CD14-positive monocyte (primary cell): ENCODE measurements around the gene GRAP. TPM values are rescaled to one million over a fixed set of nuclear protein-coding genes. Genes with fewer than 3 reads are reported as not detected.
A peak's percentile ranks its signal among the peaks of the same experiment; 100 is the strongest.

ENCODE experiments used
- DNase-seq, 3 donors: peaks; one replicate each; pipeline ENCODE4 v3.0.0-alpha.2; 2011 to 2022
- H2AFZ ChIP-seq: 2 replicates; pipeline ENCODE4 v1.6.0; 2012; ENCODE audit warnings: mild to moderate bottlenecking, low read depth, low read length, inconsistent platforms; ENCODE audit not compliant: insufficient read depth, poor library complexity, severe bottlenecking
- H3K27ac ChIP-seq, 2 donors: 1 replicate in 1 of 2; 2 replicates in 1 of 2; pipeline ENCODE4 v1.5.1; 2012 to 2013; ENCODE audit warnings: low read length in 2 of 2, control low read depth in 1 of 2, inconsistent platforms in 1 of 2, low read depth in 1 of 2, mild to moderate bottlenecking in 1 of 2
- H3K27me3 ChIP-seq, 2 donors: one replicate each; pipeline versions ENCODE4 v1.6.0 to v1.6.1; 2011 to 2013; ENCODE audit warnings: low read length in 2 of 2; ENCODE audit not compliant: control insufficient read depth in 2 of 2, insufficient read depth in 2 of 2
- H3K36me3 ChIP-seq, 2 donors: replicated peaks in 1 of 2; 1 replicate in 1 of 2; 2 replicates in 1 of 2; pipeline versions ENCODE4 v1.5.1 to v1.6.1; 2012 to 2013; ENCODE audit warnings: low read length in 2 of 2, control low read depth in 1 of 2, inconsistent platforms in 1 of 2, mild to moderate bottlenecking in 1 of 2; ENCODE audit not compliant: insufficient read depth in 2 of 2, control insufficient read depth in 1 of 2
- H3K4me1 ChIP-seq, 2 donors: 1 replicate in 1 of 2; 2 replicates in 1 of 2; pipeline versions ENCODE4 v1.5.1 to v1.6.1; 2012 to 2013; ENCODE audit warnings: low read length in 2 of 2, control low read depth in 1 of 2, inconsistent platforms in 1 of 2, mild to moderate bottlenecking in 1 of 2, moderate library complexity in 1 of 2; ENCODE audit not compliant: insufficient read depth in 2 of 2, control insufficient read depth in 1 of 2
- H3K4me2 ChIP-seq: replicated peaks from 2 replicates; pipeline ENCODE3; 2012; ENCODE audit warnings: low read length, moderate library complexity, mild to moderate bottlenecking; ENCODE audit not compliant: poor library complexity, severe bottlenecking; ENCODE audit errors: extremely low read depth
- H3K4me3 ChIP-seq, 3 experiments: fragments of 200-600 bp in 1 of 3; sonication (generic) in 1 of 3; replicated peaks in 1 of 3; 1 replicate in 2 of 3; 2 replicates in 1 of 3; pipeline ENCODE4 v1.5.1; 2011 to 2013; ENCODE audit warnings: low read length in 3 of 3, mild to moderate bottlenecking in 3 of 3, control low read depth in 2 of 3, low read depth in 2 of 3, inconsistent platforms in 1 of 3, moderate library complexity in 1 of 3
- H3K79me2 ChIP-seq: 2 replicates; pipeline ENCODE4 v1.6.0; 2012; ENCODE audit warnings: mild to moderate bottlenecking, control low read depth, inconsistent platforms, low read length, moderate library complexity; ENCODE audit not compliant: insufficient read depth
- H3K9ac ChIP-seq: 2 replicates; pipeline ENCODE4 v1.6.0; 2017; ENCODE audit warnings: low read length, mild to moderate bottlenecking; ENCODE audit not compliant: insufficient read depth, poor library complexity, severe bottlenecking
- H3K9me3 ChIP-seq, 2 donors: replicated peaks in 1 of 2; 1 replicate in 1 of 2; 2 replicates in 1 of 2; pipeline versions ENCODE4 v1.5.1 to v1.6.1; 2012 to 2013; ENCODE audit warnings: low read length in 2 of 2, control low read depth in 1 of 2; ENCODE audit not compliant: control insufficient read depth in 1 of 2, insufficient read depth in 1 of 2
- H4K20me1 ChIP-seq: 2 replicates; pipeline ENCODE4 v1.6.0; 2012; ENCODE audit warnings: mild to moderate bottlenecking, low read length, control low read depth, moderate library complexity; ENCODE audit not compliant: insufficient read depth
- H3K27ac Mint-ChIP-seq, 7 donors: one replicate each; pipeline ENCODE4 v1.8.0; 2020; ENCODE audit warnings: mild to moderate bottlenecking in 7 of 7, mixed read lengths in 7 of 7, moderate library complexity in 6 of 7, inconsistent platforms in 2 of 7
- H3K27me3 Mint-ChIP-seq, 3 donors: one replicate each; pipeline ENCODE4 v1.8.0; 2021 to 2022; ENCODE audit warnings: low read depth in 3 of 3, mild to moderate bottlenecking in 3 of 3, mixed read lengths in 3 of 3, moderate library complexity in 3 of 3, inconsistent platforms in 1 of 3
- H3K36me3 Mint-ChIP-seq, 2 donors: one replicate each; pipeline ENCODE4 v1.8.0; 2020; ENCODE audit warnings: mixed read lengths in 2 of 2, inconsistent platforms in 1 of 2, mild to moderate bottlenecking in 1 of 2
- H3K4me1 Mint-ChIP-seq: one replicate; pipeline ENCODE4 v1.8.0; 2020; ENCODE audit warnings: mild to moderate bottlenecking, mixed read lengths
- H3K4me3 Mint-ChIP-seq, 2 donors: one replicate each; pipeline ENCODE4 v1.8.0; 2020; ENCODE audit warnings: mild to moderate bottlenecking in 2 of 2, mixed read lengths in 2 of 2, moderate library complexity in 1 of 2
- H3K9me3 Mint-ChIP-seq, 7 donors: one replicate each; pipeline ENCODE4 v1.8.0; 2020 to 2022; ENCODE audit warnings: mixed read lengths in 7 of 7, mild to moderate bottlenecking in 6 of 7, moderate library complexity in 6 of 7, inconsistent platforms in 2 of 7
- CTCF ChIP-seq: fragments of 200-600 bp; IDR thresholded peaks from one replicate; pipeline ENCODE4 v1.8.0; 2022; ENCODE audit warnings: antibody characterized with exemption, mild to moderate bottlenecking
- WGBS: methylation state at CpG from one replicate; pipeline ENCODE4 v1.1.5; 2013; ENCODE audit warnings: missing lambda C conversion rate; ENCODE audit not compliant: insufficient coverage; 5-methylcytosine and 5-hydroxymethylcytosine counted together
- intact Hi-C, 2 donors: fragments of 100-400 bp; cut with micrococcal nuclease; formaldehyde crosslinking; loops; one replicate each; pipeline versions ENCODE4 v1.15.0 to v1.15.1; 2023
- polyA plus RNA-seq, 3 donors: library from polyadenylated mRNA; depleted of rRNA in 1 of 3; unstranded in 2 of 3; stranded (reverse) in 1 of 3; fragments of 300-500 nt in 2 of 3; fragments of >200 nt in 1 of 3; fragmentation: Illumina TruSeq in 2 of 3; gene quantifications; 1 replicate in 2 of 3; 2 replicates in 1 of 3; pipeline ENCODE4 v1.2.3, GENCODE V29; 2012 to 2021

GRAP gene
- polyA plus RNA-seq, 3 donors = 3.9 to 5.9 (median 4.5) TPM

- Histone ChIP-seq H3K4me2 (no peak overlapping the region), H4K20me1 (no peaks in the 10 kb centered on the region), H3K79me2 (no peaks in the 10 kb centered on the region), H3K9ac (no peak overlapping the region), H2AFZ (no peak overlapping the region), H3K36me3 (no peaks in the 10 kb centered on the region), H3K27me3 (no peaks in the 10 kb centered on the region), H3K4me3 (no peak overlapping the region), H3K9me3 (no peaks in the 10 kb centered on the region), H3K27ac (no peak overlapping the region), H3K4me1 (no peaks in the 10 kb centered on the region)
- H3K27ac Mint-ChIP-seq = peak overlapping the region in 1 of 7 donors; percentile 32
- H3K36me3 Mint-ChIP-seq = no peaks in the 10 kb centered on the region
- DNase-seq = no peak
- 90% methylated on average over 9 of the region's 9 CpGs for WGBS
- no peak for TF ChIP-seq CTCF
- intact Hi-C loops = no loop called here
- no peak overlapping the region for H3K4me3 Mint-ChIP-seq
- peaks cover 2 to 7% (median 4%) of the 10 kb centered on the region in 3 donors for H3K27me3 Mint-ChIP-seq
- H3K4me1 Mint-ChIP-seq = peaks cover 3% of the 10 kb centered on the region
- H3K9me3 Mint-ChIP-seq = no peaks in the 10 kb centered on the region
Observed at GRCh38 chr17:18987230-18987610, 59.5 kb downstream of the GRAP start.

GRCh38 chr17:18986541-18987229 lies 60.1 kb downstream of the GRAP start:
- H3K27ac ChIP-seq = no peak overlapping the region
- Mint-ChIP-seq H3K4me1 (peaks cover 4% of the 10 kb centered on the region), H3K4me3 (no peak overlapping the region), H3K36me3 (no peaks in the 10 kb centered on the region), H3K9me3 (no peaks in the 10 kb centered on the region), H3K27me3 (peaks cover 2 to 4% (median 3%) of the 10 kb centered on the region in 3 donors), H3K27ac (no peak overlapping the region)
- H3K36me3 ChIP-seq = no peaks in the 10 kb centered on the region
- H3K27me3 ChIP-seq = no peaks in the 10 kb centered on the region
- H3K9me3 ChIP-seq = no peaks in the 10 kb centered on the region
- H3K9ac ChIP-seq = no peak overlapping the region
- H2AFZ ChIP-seq = no peak overlapping the region
- intact Hi-C loops = no loop called here
- WGBS = 88% methylated on average over 17 of the region's 21 CpGs
- no peak for TF ChIP-seq CTCF
- H3K4me2 ChIP-seq = no peak overlapping the region
- no peak for DNase-seq
- no peak overlapping the region for H3K4me3 ChIP-seq
- no peaks in the 10 kb centered on the region for H4K20me1 ChIP-seq
- H3K79me2 ChIP-seq = no peaks in the 10 kb centered on the region
- H3K4me1 ChIP-seq = no peaks in the 10 kb centered on the region
